Parathyroid adenoma (tissue), 2 donors: ENCODE results near the gene LILRB3.
A peak's percentile ranks its signal among the peaks of the same experiment; 100 is the strongest.
"Not testable (repeated sequence)": the region's sequence is repeated elsewhere in the genome, so short reads cannot be mapped to it uniquely, and the experiment has no call there.

ENCODE experiments used
- H2AFZ ChIP-seq: fragments of 300-600 bp; sonication (generic); one replicate; pipeline ENCODE4 v1.7.0; 2017; ENCODE audit warnings: antibody characterized with exemption, mild to moderate bottlenecking
- H3K27ac ChIP-seq: fragments of 300-600 bp; sonication (generic); one replicate; pipeline ENCODE4 v1.7.0; 2017
- H3K27me3 ChIP-seq: fragments of 300-600 bp; sonication (generic); one replicate; pipeline ENCODE4 v1.7.0; 2017; ENCODE audit warnings: low read length; ENCODE audit not compliant: control insufficient read depth, insufficient read depth
- H3K36me3 ChIP-seq: fragments of 300-600 bp; sonication (generic); one replicate; pipeline ENCODE4 v1.7.0; 2017; ENCODE audit warnings: low read length; ENCODE audit not compliant: control insufficient read depth, insufficient read depth
- H3K4me1 ChIP-seq: fragments of 300-600 bp; sonication (generic); one replicate; pipeline ENCODE4 v1.7.0; 2017; ENCODE audit warnings: control low read depth
- H3K4me2 ChIP-seq: fragments of 300-600 bp; sonication (generic); one replicate; pipeline ENCODE4 v1.7.0; 2017; ENCODE audit warnings: low read length
- H3K4me3 ChIP-seq: fragments of 300-600 bp; sonication (generic); one replicate; pipeline ENCODE4 v1.7.0; 2017; ENCODE audit warnings: low read depth, low read length
- H3K79me2 ChIP-seq: fragments of 300-600 bp; sonication (generic); one replicate; pipeline ENCODE4 v1.7.0; 2017; ENCODE audit warnings: control low read depth
- H3K9ac ChIP-seq: fragments of 300-600 bp; sonication (generic); one replicate; pipeline ENCODE4 v1.7.0; 2017; ENCODE audit warnings: mild to moderate bottlenecking
- H3K9me3 ChIP-seq: fragments of 300-600 bp; sonication (generic); one replicate; pipeline ENCODE4 v1.7.0; 2017; ENCODE audit warnings: low read length; ENCODE audit not compliant: control insufficient read depth
- CTCF ChIP-seq: fragments of 300-600 bp; sonication (generic); IDR thresholded peaks from one replicate; pipeline ENCODE4 v1.7.0; 2017; ENCODE audit warnings: antibody characterized with exemption, mild to moderate bottlenecking
- donor health status: primary hyperparathyroidism.

Gene LILRB3

GRCh38 chr19:54196536-54196935, 26.3 kb downstream of the LILRB3 start:
- no peak overlapping the region for H3K4me2 ChIP-seq
- no peak overlapping the region for H2AFZ ChIP-seq
- no peak overlapping the region for H3K4me3 ChIP-seq
- no peaks in the 10 kb centered on the region for H3K27me3 ChIP-seq
- H3K9ac ChIP-seq = no peak overlapping the region
- H3K4me1 ChIP-seq = peaks cover 5% of the 10 kb centered on the region
- H3K27ac ChIP-seq = no peak overlapping the region
- no peaks in the 10 kb centered on the region for H3K36me3 ChIP-seq
- H3K79me2 ChIP-seq = peaks cover 8% of the 10 kb centered on the region
- no peak for TF ChIP-seq CTCF
- H3K9me3 ChIP-seq = no peaks in the 10 kb centered on the region

- not testable (repeated sequence) for H3K9ac ChIP-seq, H3K4me2 ChIP-seq, H3K79me2 ChIP-seq, H3K27ac ChIP-seq, H3K27me3 ChIP-seq, H3K4me1 ChIP-seq, H2AFZ ChIP-seq, H3K9me3 ChIP-seq, H3K4me3 ChIP-seq, H3K36me3 ChIP-seq
Observed at GRCh38 chr19:54194463-54194862, 28.3 kb downstream of the LILRB3 start.

GRCh38 chr19:54193011-54193410, 29.8 kb downstream of the LILRB3 start:
- Histone ChIP-seq H3K9me3 (no peaks in the 10 kb centered on the region), H3K79me2 (peaks cover 2% of the 10 kb centered on the region), H2AFZ (no peak overlapping the region), H3K4me3 (no peak overlapping the region), H3K4me1 (peaks cover 12% of the 10 kb centered on the region), H3K36me3 (no peaks in the 10 kb centered on the region), H3K9ac (no peak overlapping the region), H3K27ac (no peak overlapping the region), H3K27me3 (no peaks in the 10 kb centered on the region), H3K4me2 (no peak overlapping the region)
- no peak for TF ChIP-seq CTCF

GRCh38 chr19:54191811-54192453, 30.9 kb downstream of the LILRB3 start:
- H3K4me1 ChIP-seq = peaks cover 18% of the 10 kb centered on the region
- no peak for TF ChIP-seq CTCF
- no peaks in the 10 kb centered on the region for H3K36me3 ChIP-seq
- H3K79me2 ChIP-seq = peaks cover 2% of the 10 kb centered on the region
- no peaks in the 10 kb centered on the region for H3K27me3 ChIP-seq
- peak overlapping the region; percentile 96 for H3K4me2 ChIP-seq
- peak overlapping the region; percentile 100 for H3K27ac ChIP-seq
- H3K9ac ChIP-seq = no peak overlapping the region
- H3K9me3 ChIP-seq = no peaks in the 10 kb centered on the region
- H2AFZ ChIP-seq = peak overlapping the region; percentile 76
- peak overlapping the region; percentile 98 for H3K4me3 ChIP-seq

- Histone ChIP-seq H3K4me2 (peak within 1 kb of the TSS; percentile 98), H3K9me3 (no peaks in the 10 kb centered on the region), H3K27ac (peak within 1 kb of the TSS; percentile 100), H3K4me1 (peaks cover 18% of the 10 kb centered on the region), H3K79me2 (peaks cover 2% of the 10 kb centered on the region), H3K27me3 (no peaks in the 10 kb centered on the region), H3K4me3 (peak within 1 kb of the TSS; percentile 98), H3K36me3 (no peaks in the 10 kb centered on the region), H2AFZ (peak within 1 kb of the TSS; percentile 76), H3K9ac (peak within 1 kb of the TSS; percentile 47)
- TF ChIP-seq CTCF = no peak
Observed at GRCh38 chr19:54191011-54191810, 31.6 kb downstream of the LILRB3 start, which contains the start of gene TSEN34. Gene TSEN34, plus strand, starts transcription at chr19:54191308. Its CDS starts 57 bp downstream, at chr19:54191365.
